ENCODE results near the gene IFIT5. TPM values are rescaled to one million over a fixed set of nuclear protein-coding genes. Genes with fewer than 3 reads are reported as not detected.
A peak's percentile ranks its signal among the peaks of the same experiment; 100 is the strongest.

Gene IFIT5
- total RNA-seq, 1 experiment from 2014 or later, result 10.7 TPM

- TF ChIP-seq EZH2phosphoT487 (IDR thresholded peaks at IDR 0.05; ENCODE audit: borderline replicate concordance, low read length) (no peak), EZH2 (IDR thresholded peaks at IDR 0.05; ENCODE audit: low read length, unreplicated experiment) (no peak), CTCF (conservative IDR thresholded peaks at IDR 0.05; ENCODE audit: low read depth, low read length) (no peak)
- no peaks in the 10 kb centered on the region for H3F3A ChIP-seq (ENCODE audit: low read length, unreplicated experiment)
- no TSS peak for BruUV-seq (replicated peaks)
- H3K4me1 ChIP-seq (ENCODE audit: insufficient read depth, low read length), result peaks cover 21% of the 10 kb centered on the region
- POLR2A ChIA-PET (ENCODE audit: unreplicated experiment), result interaction anchor here (0.6 kb wide), 1 partner anchor 20 kb away, joined by 11 read pairs; no protein-coding TSS in a partner anchor
- CTCF ChIA-PET, result no interaction called here
- H3K9me3 ChIP-seq (ENCODE audit: low read length), result no peaks in the 10 kb centered on the region
- no peaks in the 10 kb centered on the region for H3K36me3 ChIP-seq (ENCODE audit: low read depth, low read length)
- H3K79me2 ChIP-seq (ENCODE audit: low read length), result no peaks in the 10 kb centered on the region
- no peak overlapping the region for H3K4me2 ChIP-seq (ENCODE audit: low read length)
- H3K27ac ChIP-seq (ENCODE audit: low read length), result no peak overlapping the region
- H4K20me1 ChIP-seq (ENCODE audit: low read length), result no peaks in the 10 kb centered on the region
- ATAC-seq (no peak), DNase-seq (no peak)
- H3K9me2 ChIP-seq (replicated peaks; ENCODE audit: low read length), result no peaks in the 10 kb centered on the region
- H3K9ac ChIP-seq (ENCODE audit: low read length), result no peak overlapping the region
- H2AFZ ChIP-seq (ENCODE audit: low read length), result no peak overlapping the region
- H3K27me3 ChIP-seq (ENCODE audit: low read length), result no peaks in the 10 kb centered on the region
- intact Hi-C loops (cut with micrococcal nuclease), result no loop called here
- no peak overlapping the region for H3K4me3 ChIP-seq (ENCODE audit: low read length)
These were observed 46.2 kb upstream of the IFIT5 start for GRCh38 chr10:89368129-89368528.

GRCh38 chr10:89369156-89370105 lies 44.9 kb upstream of the IFIT5 start:
- peak overlapping the region; percentile 13; the same call in 1 of the 2 replicates for H3K27ac ChIP-seq (ENCODE audit: low read length)
- ATAC-seq (peak; percentile 39), DNase-seq (peak; percentile 59)
- ChIA-PET POLR2A (ENCODE audit: unreplicated experiment) (no interaction called here), CTCF (interaction anchor here (0.5 to 1.0 kb wide), 4 partner anchors 20 to 184 kb away, joined by 3 to 5 read pairs (median 4); partner anchors contain the start of gene LIPA)
- no peaks in the 10 kb centered on the region for H3K27me3 ChIP-seq (ENCODE audit: low read length)
- H4K20me1 ChIP-seq (ENCODE audit: low read length), result no peaks in the 10 kb centered on the region
- peak; percentile 80 for TF ChIP-seq CTCF (conservative IDR thresholded peaks at IDR 0.05; ENCODE audit: low read depth, low read length)
- TF ChIP-seq EZH2phosphoT487 (IDR thresholded peaks at IDR 0.05; ENCODE audit: borderline replicate concordance, low read length), result no peak
- TF ChIP-seq EZH2 (IDR thresholded peaks at IDR 0.05; ENCODE audit: low read length, unreplicated experiment), result no peak
- peak overlapping the region; percentile 21; the same call in 1 of the 2 replicates for H2AFZ ChIP-seq (ENCODE audit: low read length)
- no TSS peak for BruUV-seq (replicated peaks)
- intact Hi-C loops (cut with micrococcal nuclease), result loop anchor here (1.0 to 5.0 kb wide), 2 partner anchors 20 to 42 kb away; partner anchors contain the start of gene IFIT3
- no peak overlapping the region for H3K4me2 ChIP-seq (ENCODE audit: low read length)
- H3K36me3 ChIP-seq (ENCODE audit: low read depth, low read length), result no peaks in the 10 kb centered on the region
- no peaks in the 10 kb centered on the region for H3K9me3 ChIP-seq (ENCODE audit: low read length)
- peaks cover 34% of the 10 kb centered on the region for H3K4me1 ChIP-seq (ENCODE audit: insufficient read depth, low read length)
- no peaks in the 10 kb centered on the region for H3K9me2 ChIP-seq (replicated peaks; ENCODE audit: low read length)
- no peak overlapping the region for H3K9ac ChIP-seq (ENCODE audit: low read length)
- H3K4me3 ChIP-seq (ENCODE audit: low read length), result no peak overlapping the region
- no peaks in the 10 kb centered on the region for H3F3A ChIP-seq (ENCODE audit: low read length, unreplicated experiment)
- H3K79me2 ChIP-seq (ENCODE audit: low read length), result no peaks in the 10 kb centered on the region
